ENCODE measurements around the gene FHOD1.

FHOD1 gene

DNA sequence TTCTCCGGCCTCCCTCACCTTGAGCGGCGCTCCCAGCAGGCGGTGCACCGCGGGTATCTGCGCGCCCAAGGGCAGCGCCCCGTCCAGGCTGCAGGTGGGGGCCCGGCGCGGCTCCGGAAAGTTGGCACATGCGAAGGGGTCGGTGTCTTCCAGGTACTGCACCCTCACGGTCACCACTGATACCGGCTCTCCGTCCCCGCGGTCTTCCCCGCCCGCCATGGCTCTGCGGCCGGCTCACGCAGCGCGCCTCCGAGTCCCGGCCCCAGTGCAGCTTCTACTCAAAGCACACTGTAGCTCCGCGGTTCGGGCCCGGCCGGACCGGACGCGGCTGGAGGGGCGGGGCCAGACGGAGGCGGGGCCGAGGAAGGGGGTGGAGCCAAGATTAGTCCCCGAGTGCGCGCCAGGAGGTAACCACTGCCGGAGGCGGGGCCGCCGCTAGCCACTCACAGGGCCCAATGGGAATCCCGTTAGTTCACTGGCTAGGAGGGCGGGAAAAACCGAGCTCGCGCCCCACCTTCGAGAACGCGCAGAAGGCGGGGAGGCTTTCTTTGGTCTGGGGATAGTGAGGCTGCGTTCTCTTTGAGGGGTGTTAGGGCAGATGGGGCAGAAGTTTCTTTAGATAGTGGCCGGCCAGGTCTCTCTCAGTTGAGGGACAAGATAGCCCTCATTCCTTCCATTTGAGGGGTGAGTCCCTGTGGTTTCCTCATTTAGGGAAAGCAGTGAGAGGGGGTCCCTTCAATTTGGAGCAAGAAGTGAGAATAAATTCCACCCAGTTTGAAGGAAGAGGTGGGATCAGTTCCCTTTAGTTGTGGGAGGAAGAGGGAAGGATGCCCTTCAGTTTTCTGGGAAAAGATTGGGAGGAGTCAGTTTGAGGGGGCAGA lies at the start of gene FHOD1:
FHOD1 (minus strand) TSS at position 290 of the 881 bp plus-strand sequence; CDS start at position 219, 71 bp downstream.
- DNase-seq (ENCODE audit: low read depth in 2 of 2), result peak; percentile 91

DNA sequence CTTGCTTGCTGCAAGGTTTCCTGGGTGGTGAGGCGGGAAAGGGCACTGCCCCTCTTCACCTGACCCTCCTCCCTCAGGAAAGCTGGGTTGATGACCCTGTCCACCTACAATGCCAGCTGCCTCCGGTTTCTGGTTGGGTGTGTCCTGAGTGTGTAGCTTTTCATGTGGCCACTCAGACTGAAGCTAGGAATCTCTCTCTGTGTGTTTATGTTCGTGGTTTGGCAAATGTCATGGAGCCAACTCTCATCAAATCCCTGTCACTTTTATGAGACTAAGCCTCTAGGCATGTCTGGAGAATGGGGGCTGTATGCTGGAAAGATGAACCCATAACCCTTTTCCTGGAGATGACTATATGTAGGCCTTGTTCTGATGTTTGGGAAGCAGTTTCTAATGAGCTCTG lies 49.1 kb upstream of the FHOD1 start:
- DNase-seq (ENCODE audit: low read depth in 2 of 2), result no peak

DNA sequence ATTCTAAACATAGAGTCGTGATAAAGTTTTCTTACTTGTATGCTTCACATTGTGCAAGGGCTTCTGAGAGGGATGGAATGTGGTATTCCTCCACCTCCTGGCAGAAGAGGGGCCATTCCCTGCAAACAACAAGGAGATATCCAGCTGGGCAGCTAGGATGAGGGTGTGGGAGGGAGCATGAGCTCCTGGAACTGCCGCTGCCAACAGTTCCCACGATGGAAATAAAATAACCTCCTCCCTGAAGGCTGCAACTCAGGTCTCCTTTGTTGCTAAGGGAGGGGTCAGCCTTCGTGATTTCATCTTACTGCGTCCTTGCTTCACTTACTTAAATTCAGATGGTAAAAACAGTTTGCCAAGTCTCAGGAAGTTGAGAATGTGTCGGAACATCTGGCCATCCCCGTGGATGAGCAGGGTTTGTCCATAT lies 47.7 kb upstream of the FHOD1 start:
- DNase-seq (ENCODE audit: low read depth in 2 of 2), result no peak

DNA sequence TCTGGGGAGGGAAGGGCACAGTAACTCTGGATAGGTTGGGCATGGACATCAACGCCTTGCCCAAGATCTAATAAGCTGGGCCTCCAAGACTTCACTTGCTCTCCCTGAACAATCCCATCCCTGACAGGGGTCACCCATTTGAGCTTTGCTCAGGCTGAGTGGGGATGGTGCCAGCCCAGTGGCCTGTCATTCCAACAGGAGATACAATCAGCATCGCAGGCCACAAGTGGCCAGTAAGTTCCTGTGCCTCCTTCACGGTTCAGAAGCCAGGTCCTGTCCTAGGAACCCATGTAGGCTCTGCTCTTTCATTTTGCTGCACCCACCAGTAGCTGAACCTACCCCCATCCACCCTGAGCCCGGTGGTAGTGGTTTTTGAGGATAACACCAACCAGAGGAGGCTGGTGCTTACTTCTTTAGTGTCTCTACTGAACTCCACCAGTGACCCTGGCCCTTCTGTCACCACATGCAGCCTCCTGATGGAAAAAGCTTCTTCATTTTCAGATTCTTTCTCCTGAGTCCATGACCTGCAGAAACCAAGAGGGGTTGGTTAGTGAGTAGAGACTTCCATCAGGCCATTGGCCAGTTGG lies 47.0 kb upstream of the FHOD1 start:
- no peak for DNase-seq (ENCODE audit: low read depth in 2 of 2)

DNA sequence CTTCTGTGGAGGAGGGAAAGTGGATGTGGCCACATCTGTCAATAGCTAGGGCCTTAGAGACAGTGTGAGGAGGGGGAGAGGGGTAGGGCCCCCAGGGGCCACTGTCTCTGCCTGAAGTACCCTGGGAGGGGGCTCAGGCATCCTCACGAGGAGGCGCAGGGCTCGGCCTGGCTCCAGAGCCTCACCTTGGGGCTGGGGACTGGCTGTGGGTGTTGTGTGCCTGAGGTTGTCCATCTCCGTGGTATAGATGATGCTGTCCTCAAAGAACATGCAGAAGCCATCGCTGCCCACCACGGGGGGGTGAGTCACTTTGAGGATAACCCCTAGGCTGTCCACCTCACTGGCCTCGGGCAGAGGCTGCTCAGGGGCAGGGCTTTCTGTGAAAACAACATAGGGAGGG lies 44.2 kb upstream of the FHOD1 start:
- DNase-seq (ENCODE audit: low read depth in 2 of 2), result no peak

DNA sequence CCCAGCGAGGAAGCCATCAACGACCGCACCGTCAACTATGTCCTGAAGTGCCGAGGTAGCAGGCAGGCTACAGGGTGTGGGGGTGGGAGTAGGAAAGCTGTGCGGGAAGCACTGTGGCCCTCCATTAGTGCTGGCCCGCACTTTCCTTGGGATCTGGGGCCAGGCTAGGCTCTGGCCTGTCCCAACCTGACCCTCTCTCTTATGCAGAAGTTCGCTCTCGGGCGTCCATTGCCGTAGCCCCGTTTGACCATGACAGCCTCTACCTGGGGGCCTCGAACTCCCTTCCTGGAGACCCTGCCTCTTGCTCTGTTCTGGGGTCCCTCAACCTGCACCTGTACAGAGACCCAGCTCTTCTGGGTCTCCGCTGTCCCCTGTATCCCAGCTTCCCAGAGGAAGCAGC lies 40.7 kb upstream of the FHOD1 start:
- DNase-seq (ENCODE audit: low read depth in 2 of 2), result no peak

DNA sequence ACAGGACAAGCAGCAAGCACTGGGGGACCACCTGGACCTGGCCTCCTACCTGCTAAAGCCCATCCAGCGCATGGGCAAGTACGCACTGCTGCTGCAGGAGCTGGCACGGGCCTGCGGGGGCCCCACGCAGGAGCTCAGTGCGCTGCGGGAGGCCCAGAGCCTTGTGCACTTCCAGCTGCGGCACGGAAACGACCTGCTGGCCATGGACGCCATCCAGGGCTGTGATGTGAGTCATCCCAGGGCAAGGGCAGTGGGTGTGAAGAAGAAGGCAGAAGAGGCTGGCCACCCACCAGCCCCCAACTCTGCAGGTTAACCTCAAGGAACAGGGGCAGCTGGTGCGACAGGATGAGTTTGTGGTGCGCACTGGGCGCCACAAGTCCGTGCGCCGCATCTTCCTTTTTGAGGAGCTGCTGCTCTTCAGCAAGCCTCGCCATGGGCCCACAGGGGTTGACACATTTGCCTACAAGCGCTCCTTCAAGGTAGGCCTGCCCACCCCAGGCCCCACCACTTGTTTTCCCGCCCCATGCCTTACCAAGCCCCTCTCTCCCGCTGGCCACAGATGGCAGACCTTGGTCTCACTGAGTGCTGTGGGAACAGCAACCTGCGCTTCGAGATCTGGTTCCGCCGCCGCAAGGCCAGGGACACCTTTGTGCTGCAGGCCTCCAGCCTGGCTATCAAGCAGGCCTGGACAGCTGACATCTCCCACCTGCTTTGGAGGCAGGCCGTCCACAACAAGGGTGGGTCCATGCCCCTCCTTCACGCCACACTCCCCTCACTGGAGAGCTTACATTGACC lies 39.4 kb upstream of the FHOD1 start:
- DNase-seq (ENCODE audit: low read depth in 2 of 2), result no peak

DNA sequence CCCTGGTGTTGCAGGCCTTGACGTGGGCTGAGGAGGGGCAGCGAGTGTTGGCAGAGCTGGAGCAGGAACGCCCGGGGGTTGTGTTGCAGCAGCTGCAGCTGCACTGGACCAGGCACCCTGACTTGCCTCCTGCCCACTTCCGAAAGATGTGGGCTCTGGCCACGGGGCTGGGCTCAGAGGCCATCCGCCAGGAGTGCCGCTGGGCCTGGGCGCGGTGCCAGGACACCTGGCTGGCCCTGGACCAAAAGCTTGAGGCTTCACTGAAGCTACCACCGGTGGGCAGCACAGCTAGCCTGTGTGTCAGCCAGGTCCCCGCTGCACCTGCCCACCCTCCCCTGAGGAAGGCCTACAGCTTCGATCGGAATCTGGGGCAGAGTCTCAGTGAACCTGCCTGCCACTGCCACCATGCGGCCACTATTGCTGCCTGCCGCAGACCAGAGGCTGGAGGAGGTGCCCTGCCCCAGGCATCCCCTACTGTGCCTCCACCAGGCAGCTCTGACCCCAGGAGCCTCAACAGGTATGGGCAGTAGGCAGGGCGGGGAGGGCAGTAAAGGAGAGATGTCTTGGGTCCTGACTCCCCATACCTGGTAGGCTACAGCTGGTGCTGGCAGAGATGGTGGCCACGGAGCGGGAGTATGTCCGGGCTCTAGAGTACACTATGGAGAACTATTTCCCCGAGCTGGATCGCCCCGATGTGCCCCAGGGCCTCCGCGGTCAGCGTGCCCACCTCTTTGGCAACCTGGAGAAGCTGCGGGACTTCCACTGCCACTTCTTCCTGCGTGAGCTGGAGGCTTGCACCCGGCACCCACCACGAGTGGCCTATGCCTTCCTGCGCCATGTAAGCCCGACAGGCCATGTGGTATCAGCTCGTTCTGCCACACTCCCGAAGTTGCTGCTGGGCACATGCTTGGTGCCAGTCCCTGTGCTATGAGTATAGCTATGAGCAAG lies 37.7 kb upstream of the FHOD1 start:
- no peak for DNase-seq (ENCODE audit: low read depth in 2 of 2)

DNA sequence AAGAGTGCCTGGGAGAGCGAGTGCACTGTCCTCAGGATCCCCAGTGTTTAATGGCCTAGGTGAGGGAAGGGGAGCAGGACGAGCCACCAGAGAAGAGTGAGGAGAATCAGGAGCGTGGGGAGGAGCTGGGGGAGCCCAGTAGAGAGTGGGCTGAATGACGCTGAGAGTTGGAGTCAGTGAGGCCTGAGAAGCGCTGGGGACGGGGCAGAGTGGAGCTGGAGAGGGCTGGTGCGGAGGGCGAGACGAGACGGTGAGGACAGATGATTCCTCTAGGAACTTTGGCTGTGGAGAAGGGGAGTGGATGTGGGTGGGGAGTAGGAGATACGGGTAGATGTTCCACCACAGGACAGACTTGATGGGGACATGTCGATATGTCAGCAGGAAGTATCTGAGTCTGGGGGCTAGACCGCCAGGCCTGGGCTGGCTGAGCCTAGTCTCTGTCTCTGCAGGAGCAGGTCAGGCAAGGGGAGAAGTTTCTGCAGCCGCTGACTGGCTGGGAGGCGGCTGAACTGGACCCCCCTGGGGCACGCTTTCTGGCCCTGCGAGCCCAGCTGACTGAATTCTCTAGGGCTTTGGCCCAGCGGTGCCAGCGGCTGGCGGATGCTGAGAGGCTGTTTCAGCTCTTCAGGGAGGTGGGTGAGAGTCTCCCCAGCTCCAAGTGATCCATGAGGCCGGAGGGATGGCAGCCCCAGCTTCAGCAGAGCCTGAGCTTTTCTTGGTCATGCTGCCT lies 36.7 kb upstream of the FHOD1 start:
- no peak for DNase-seq (ENCODE audit: low read depth in 2 of 2)

DNA sequence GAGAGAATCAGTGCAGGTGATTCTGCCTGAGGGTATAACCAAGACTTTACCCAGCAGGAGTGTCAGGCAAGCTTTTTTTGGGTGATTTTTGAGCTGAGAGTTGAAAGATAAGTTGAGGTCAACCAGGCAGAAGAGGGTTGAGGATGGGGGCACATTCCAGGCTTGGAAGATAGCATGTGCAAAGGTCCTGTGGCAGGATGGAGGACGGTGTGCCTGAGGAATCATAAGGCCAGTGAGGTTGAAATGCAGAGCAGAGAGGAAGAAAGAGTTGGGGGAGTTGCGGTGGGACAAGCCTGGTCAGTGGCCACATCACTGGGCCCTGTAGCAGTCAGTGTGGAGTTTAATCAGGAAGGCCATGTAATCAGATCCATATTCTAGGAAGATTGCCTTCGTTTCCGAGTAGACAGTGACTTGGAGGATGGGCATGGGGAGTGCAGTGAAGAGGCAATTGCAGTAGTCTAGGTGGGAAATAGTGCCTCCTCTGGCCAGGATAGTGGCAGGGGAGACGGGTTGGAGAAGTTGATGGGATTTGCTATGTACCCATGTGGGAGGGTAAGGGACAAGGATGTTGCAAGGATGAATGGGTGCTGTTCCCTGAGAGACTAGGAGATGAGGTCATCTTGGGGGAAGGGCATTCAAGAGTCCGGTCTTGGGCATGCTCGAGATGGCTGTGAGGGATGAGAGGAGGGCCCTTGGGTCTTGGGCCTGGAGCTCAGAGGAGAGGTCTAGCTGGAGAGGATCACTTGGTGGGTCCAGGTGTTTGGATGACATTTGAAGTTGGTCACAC lies 36.0 kb upstream of the FHOD1 start:
- DNase-seq (ENCODE audit: low read depth in 2 of 2), result no peak

DNA sequence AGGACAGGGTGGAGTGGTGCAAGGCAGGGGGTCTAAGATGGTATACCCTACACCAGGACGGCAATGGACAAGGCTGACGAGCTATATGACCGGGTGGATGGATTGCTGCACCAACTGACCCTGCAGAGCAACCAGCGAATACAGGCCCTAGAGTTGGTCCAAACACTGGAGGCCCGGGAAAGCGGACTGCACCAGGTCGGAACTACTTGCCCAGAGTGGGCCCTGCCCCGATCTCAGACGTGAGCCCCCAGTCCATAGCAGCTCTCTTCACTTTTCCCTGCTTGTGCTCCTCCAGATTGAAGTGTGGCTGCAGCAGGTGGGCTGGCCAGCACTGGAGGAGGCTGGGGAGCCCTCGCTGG lies 35.1 kb upstream of the FHOD1 start:
- no peak for DNase-seq (ENCODE audit: low read depth in 2 of 2)

DNA sequence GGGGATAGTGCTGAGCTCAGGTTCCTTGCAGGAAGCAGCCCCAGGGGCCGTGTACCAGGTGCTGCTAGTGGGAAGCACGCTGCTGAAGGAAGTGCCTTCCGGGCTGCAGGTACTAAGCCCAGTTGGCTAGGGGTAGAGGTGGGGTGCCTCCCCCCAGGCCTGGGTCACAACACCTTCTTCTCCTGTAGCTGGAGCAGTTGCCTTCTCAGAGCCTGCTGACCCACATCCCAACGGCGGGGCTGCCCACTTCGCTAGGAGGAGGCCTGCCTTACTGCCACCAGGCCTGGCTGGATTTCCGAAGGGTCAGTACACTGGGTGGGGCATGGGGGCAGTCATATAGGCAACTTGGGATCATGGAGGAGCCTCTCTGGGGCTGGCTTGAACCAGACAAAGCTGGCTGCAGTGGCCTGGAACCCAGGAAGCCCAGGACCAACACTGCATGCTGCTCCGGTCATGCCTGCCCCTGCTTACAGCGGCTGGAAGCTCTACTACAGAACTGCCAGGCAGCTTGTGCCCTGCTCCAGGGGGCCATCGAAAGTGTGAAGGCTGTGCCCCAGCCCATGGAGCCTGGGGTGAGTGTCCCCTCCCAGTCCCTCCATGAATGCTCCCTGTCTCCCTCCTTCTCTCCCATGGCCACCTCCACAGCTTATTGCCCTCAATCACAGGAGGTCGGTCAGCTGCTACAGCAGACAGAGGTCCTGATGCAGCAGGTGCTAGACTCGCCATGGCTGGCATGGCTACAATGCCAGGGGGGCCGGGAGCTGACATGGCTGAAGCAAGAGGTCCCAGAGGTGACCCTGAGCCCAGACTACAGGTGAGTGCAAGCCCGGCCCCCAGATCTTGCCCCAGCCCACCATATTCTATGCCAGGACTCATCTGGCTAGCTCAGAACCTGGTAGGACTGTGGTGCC lies 34.5 kb upstream of the FHOD1 start:
- no peak for DNase-seq (ENCODE audit: low read depth in 2 of 2)

DNA sequence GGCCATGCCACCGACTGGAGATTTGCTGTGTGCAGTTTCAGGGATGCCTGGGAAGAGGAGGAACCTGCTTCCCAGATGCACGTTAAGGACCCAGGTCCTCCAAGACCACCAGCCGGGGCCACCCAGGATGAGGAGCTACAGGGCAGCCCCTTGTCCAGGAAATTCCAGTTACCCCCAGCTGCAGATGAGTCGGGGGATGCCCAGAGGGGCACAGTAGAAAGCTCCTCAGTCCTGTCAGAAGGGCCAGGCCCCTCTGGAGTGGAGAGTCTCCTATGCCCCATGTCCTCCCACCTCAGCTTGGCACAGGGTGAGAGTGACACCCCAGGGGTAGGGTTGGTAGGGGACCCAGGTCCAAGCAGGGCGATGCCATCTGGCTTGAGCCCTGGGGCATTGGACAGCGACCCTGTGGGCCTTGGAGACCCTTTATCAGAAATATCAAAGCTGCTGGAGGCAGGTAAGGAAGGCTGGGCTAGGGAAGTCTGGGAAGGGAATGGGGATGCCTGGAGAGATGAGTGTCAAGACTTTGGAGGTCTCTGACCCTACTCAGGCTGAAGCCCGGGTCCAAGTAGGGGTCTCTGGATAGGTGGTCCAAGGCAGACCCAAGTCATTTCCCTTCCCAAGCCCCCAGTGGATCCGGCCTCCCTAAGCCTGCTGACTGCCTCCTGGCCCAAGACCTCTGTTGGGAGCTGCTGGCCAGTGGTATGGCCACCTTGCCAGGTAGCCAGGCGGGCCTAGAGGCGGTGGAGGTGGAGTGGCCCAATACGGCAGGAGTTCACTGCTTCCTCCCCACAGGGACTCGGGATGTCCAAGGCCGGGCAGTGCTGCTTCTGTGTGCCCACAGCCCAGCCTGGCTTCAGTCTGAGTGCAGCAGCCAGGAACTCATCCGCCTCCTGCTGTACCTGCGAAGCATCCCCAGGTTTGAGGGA lies 33.1 kb upstream of the FHOD1 start:
- no peak for DNase-seq (ENCODE audit: low read depth in 2 of 2)

DNA sequence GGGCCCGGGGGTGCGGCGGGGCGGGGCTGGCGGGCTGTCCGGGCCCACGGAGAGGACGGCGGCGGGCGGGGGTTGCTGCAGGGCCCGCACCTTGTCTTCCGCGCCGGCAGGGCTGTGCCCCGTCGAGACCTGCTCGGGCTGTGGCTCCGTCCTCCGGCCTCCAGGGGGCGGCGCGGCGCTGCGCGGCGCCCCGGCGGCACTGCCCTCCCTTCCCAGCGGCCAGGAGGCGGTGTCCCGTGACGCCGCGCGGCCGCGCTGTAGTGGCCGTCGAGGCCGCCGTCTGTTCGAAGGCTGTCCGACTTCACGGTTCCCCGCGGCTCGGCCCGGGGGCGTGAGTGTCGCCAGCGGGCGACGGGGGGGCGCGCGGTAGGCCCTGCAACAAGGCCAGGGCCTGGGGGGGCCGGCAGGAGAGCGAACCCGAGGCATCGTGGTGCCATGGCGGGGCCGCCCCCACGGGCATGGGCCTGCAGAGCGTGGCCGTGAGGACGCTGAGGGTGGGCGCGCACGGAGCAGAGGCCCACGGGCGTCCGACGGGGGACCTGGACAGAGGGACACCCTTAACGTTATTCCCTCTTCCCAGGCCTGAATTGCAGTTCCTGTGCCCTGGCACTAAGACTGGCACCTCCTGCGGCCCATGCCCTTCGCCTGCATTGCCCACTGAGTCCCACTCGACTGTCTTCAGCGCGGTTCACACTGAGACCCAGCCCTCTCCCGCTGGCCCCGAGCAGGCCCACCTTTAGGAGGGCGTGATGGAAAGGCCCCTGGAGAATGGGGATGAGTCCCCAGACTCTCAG lies 32.2 kb upstream of the FHOD1 start, which contains the start of gene PLEKHG4:
PLEKHG4 (plus strand) TSS at position 237 of the 794 bp plus-strand sequence; CDS start at position 750, 513 bp downstream.
- peak; percentile 53 to 62 for DNase-seq (ENCODE audit: low read depth in 2 of 2)

DNA sequence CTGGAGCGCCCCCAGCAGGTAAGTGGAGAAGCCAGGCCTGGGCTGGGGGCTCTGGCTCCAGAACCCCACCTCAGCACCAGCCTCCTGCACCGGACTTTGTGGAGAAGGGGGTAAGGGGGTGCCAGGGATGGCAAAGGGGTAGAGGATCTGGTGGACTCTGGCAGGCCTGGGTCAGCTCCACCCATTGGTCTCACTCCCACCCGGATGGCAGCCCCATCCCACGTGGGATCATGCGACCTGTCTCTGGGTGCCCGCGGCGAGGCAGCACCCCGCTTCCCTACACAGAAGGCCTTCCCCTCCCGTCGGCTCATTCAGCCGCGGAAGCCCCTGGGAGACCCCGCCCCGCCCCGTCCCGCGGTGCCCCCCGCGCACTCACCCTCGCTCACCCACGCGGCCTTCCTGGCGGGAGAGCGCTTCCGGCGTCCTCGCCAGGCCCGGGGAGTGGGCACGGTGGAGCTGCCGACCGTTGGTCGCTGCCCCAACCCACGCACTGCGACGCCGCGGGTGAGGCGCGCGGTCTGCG lies 31.6 kb upstream of the FHOD1 start:
- DNase-seq (ENCODE audit: low read depth in 2 of 2), result peak; percentile 10 to 19

DNA sequence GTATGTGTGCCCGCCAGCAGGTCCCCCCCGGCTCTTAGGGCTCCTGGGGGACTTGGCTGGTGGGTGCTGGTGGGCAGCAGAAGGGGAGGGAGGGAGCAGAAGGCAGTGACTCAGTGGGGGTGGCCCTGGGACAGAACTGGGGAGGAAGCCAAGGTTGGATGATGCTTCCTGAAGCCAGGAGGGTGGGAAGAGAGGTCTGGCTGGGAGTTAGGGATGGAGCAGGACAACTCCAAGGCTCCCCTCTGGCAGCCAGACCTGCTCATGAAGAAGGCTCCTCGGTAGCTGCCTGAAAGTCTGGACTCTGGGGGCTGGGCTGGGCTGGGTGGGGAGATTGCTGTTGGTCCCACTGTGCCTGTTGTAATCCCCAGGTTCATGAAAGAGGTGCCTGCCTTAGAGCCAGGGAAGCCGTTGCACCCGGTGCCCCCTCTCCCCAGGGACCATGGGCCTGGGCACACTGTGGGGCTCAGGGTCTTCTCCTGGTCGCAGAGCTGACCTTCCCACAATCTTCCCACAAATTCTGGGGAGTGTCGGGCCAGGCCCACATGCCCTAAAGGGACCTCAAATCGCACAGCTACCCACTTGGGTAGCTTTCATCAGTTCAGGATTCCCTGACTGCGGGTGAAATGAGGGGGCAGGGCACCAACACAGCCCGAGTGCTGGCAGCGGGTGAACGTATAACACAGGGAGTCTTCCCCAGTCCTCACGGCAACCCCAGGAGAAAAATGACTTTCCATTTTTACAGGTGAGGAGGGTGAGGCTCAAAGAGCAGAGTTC lies 30.9 kb upstream of the FHOD1 start:
- no peak for DNase-seq (ENCODE audit: low read depth in 2 of 2)

Data from activated CD8-positive, alpha-beta memory T cell treated with anti-CD3 and anti-CD28 coated beads for 4 hours (primary cell).